NCI-H748 (cell line): ENCODE data around the gene NRK.
"Not testable (repeated sequence)": the region's sequence is repeated elsewhere in the genome, so short reads cannot be mapped to it uniquely, and the experiment has no call there.

Source experiments
- DNase-seq: peaks from one replicate; lab custom pipeline; 2025; ENCODE audit not compliant: unreplicated experiment; lab: John Stamatoyannopoulos, UW

The NRK gene

GRCh38 chrX:105822138-105823091 is at the start of gene NRK:
NRK (plus strand) TSS chrX:105822539; CDS start chrX:105822846, 307 bp downstream.
- no peak for DNase-seq

- DNase-seq = no peak
Measured at GRCh38 chrX:105773801-105774200, 48.5 kb upstream of the NRK start.

DNA sequence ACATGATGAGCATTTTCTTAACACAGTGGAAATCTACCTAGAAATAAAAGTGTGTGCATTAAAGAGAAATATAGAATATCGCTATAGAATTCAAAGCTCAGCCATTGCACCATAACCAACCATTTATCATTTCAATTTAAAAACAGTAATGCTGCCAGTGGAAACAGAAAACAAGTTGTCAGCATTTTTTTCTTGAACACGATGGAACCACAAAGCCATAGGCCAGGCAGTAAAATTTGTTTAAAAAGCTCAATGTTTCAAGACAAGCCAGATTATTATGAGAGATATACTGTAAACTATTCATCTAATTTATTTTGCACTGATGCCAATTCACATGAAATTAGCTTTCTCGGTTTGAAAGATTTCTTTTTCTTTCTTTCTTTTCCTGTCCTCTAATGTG is 46.7 kb upstream of the NRK start:
- DNase-seq = no peak

DNA sequence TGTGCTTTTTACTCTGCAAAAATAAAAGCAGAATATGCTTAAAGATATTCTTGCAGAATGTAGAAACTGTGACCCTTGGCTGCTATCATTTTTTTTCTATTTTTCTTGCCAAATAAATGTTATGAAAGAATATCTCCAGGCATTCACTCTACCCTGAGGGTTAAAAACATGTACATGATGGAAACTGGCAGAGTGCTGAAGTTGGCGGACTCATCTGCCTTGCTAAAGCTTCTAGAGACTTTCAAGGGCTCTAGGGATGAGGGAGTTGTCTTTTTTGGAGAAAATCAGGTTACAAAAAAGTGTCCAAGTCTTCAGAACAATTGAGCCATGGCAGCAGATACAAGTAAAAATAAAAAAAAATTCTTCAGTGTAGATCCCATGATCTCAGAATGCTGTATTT is 40.5 kb upstream of the NRK start:
- DNase-seq = no peak

DNA sequence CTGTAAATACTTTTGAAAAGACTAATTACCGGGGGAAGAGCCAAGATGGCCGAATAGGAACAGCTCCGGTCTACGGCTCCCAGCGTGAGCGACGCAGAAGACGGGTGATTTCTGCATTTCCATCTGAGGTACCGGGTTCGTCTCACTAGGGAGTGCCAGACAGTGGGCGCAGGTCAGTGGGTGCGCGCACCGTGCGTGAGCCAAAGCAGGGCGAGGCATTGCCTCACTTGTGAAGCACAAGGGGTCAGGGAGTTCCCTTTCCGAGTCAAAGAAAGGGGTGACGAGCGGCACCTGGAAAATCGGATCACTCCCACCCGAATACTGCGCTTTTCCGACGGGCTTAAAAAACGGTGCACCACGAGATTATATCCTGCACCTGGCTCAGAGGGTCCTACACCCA is 25.5 kb upstream of the NRK start:
- DNase-seq = peak; percentile 13

DNA sequence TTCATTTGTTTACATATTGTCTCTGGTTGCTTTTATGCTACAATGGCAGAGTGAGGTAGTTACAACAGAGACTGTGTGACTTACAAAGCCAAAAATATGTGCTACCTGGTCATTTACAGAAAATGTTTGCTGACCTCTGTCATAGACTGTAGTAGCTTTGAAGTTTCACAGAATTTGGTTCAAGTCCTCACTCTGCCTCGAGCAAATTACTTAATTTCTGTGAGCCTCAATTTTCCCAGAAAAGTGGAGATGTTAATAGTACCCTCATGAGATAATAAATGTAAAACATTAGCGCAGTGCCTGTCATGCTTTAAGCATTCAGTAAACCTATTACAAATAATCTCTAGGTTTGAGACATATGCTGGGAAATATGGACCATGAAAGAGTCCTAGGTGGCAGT is 18.4 kb upstream of the NRK start:
- no peak for DNase-seq

- DNase-seq = not testable (repeated sequence)
Measured at GRCh38 chrX:105805655-105806054, 16.7 kb upstream of the NRK start.

GRCh38 chrX:105816517-105816916 is 5.8 kb upstream of the NRK start:
- no peak for DNase-seq

- DNase-seq = no peak
Measured at GRCh38 chrX:105820247-105820646, 2.1 kb upstream of the NRK start.

GRCh38 chrX:105821471-105822121 is 743 bp upstream of the NRK start:
- DNase-seq = no peak

- DNase-seq = no peak
Measured at GRCh38 chrX:105823092-105823455, 735 bp downstream of the NRK start.

GRCh38 chrX:105829011-105829410 is 6.7 kb downstream of the NRK start:
- no peak for DNase-seq

- no peak for DNase-seq
Measured at GRCh38 chrX:105837232-105837631, 14.9 kb downstream of the NRK start.

- DNase-seq = no peak
Measured at GRCh38 chrX:105845631-105846030, 23.3 kb downstream of the NRK start.

- DNase-seq = not testable (repeated sequence)
Measured at GRCh38 chrX:105850100-105850499, 27.8 kb downstream of the NRK start.

GRCh38 chrX:105865709-105866108 is 43.4 kb downstream of the NRK start:
- no peak for DNase-seq

DNA sequence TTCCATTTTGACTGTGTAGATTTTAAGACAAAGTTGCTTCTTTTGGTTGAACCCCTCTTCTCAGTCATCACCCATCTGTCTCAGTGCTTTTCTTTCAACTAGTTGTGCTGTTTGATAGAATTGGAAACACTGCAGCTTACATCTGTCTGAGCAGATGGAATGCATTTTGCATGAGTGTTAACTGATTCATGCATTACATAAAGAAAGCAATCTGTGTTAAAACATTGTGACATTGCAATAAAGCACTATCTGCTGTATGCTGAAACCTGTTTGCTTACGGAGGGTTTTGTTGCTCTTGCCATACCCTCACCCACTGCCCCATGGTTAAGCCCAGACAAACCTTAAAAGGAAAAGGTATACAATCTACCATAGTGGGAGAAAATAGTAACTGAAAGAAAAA is 47.4 kb downstream of the NRK start:
- DNase-seq = no peak

- DNase-seq = no peak
Measured at GRCh38 chrX:105870445-105870844, 48.1 kb downstream of the NRK start.

GRCh38 chrX:105872941-105873340 is 50.6 kb downstream of the NRK start:
- DNase-seq = no peak

DNA sequence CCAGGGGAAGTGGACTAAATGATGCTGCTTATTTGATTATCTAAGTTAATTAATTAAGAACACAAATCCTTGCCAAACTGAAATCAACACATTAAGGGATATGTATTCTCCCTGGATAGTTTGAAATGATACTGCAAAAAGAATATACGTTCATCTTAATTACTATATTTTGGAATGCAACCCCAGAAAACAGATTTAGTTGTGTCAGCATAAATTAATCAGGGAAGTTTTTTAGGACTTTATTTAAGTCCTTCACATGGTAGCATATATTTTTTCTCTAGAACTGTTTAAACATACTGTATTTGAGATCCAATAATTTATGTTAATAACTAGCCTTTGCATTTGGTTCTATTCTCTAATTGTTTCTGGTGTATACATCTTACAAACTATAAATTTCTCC is 52.5 kb downstream of the NRK start:
- no peak for DNase-seq

DNA sequence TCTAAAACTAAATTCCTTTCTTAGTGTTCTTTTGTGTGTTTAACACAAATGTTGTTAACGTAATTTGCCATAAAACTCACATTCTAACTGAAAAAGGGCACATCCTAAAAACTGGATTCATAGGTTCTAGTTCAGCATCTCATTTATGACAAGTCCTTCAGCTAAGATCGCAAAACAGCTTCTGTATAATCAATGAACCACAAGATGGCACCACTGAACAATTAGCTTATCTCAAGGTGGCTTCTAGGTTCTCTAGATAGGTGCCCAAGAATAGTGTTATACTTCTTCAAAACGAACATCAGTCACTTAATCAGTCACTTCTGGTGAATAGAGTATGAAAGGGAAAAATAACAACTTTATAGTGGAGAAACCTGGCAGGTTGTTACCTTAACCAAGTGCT is 54.3 kb downstream of the NRK start:
- no peak for DNase-seq

DNA sequence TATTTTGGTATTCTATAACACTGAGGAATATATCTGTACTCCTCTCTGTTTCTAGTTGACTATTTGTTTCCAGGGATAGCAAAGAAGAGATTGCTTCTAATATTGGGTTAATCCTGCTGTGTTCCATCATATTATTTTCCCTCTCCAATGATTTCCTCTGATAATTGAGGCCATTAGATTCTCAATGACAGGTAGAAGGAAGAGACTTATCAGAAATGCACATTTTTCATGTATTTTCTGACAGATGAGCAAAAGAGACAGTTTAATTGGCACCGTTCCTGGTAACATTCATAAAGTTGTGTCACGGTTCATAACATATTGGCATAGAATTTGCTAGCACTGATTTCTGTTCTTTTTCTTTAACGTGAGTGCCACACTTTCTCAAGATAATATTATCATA is 58.2 kb downstream of the NRK start:
- DNase-seq = no peak
